SH-SY5Y (cell line): ENCODE measurements around the gene PRRX1.

ENCODE experiments used
- GATA2 ChIP-seq: IDR thresholded peaks from 2 replicates; pipeline ENCODE4 v1.6.1; 2011; ENCODE audit warnings: mild to moderate bottlenecking, low read depth, low read length
- GATA3 ChIP-seq: IDR thresholded peaks from 2 replicates; pipeline ENCODE4 v1.6.1; 2011; ENCODE audit warnings: low read depth, mild to moderate bottlenecking, low read length, moderate library complexity

DNA sequence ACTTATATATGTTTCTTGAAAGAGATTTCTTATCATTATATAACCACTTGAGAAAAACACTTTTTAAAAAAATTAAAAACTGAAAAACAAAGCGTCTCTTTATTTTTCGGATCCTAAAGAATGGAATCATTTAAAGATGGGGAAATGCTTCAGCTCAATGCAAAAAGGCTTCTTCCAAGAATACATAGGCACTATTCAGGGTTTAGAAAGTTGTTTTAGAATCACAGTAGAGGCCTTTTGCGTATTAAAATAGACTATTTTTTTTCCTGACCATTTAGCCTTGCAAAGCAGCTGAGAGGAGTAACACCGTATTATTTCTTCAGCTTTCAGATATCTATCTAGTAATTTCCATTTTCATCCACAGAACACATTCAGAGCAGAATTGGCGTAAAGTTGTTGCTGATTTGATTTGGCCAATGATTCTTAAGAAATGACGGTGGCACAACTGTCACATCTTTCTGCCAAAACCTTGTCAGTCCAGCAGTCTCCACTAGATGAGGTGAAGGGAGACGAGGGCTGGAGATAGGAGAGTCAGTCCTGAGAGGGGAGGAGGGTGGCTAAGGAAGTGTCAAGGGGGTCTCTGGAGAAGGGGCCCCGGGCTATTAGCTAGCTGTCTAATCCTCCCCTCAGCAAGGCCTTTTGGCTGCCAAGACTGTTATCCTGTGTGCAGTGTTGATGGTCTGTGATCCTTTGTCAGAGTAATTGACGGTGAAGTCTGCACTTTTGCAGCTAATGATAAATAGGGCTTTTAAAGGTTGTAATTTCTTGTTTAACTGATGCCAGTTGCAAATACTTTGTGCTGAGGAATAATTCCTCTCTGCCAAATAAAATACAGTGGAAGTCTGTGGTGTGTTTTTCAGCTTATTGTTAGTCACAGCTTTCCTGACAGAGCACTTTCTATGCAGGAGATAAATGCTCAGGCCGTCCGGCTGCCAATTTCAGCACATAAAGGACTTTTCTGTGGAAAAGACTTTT, 34.7 kb downstream of the PRRX1 start:
- no peak for TF ChIP-seq GATA3
- no peak for TF ChIP-seq GATA2
